ENCODE measurements around the gene VAC14.
"Not testable (repeated sequence)": the region's sequence is repeated elsewhere in the genome, so short reads cannot be mapped to it uniquely, and the experiment has no call there.

Gene VAC14

DNA sequence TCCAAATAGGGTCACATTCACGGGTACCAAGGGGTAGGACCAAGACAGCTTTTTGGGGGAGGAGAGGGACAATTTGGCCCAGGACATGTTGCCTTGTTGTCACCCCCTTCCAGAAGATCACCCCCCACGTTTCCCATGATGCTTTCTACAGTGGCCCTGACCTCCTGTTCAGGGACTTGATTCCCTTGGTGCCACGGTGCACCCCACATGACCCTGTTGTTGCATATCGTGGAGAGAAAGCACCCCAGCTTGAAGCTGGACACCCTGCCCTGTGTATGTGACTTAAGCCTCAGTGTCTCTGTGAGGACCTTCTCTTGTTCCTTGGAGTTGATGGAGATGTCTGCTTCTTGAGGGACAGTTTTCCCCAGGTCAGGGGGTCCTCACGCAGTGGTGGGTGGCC lies 142.0 kb downstream of the VAC14 start:
- DNase-seq, result no peak

DNA sequence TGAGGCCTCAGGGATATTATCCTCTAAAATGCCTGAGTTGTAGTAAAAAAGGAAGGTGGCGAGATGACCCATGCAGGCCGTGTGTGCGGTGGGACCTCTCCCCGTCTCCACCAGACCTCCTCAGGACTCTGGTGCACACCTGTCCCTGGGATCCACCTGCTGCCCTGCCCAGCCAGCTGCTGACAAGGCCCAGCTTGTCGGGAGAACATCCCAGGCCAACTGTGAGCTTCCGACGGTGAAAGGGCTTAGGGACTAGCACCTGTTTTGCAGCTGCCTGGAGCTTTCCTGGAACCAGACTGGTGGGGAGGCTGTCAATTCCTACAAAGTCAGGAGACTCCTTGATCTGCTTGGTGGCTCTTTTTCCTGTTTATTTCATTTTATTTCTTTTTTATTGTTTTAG lies 143.0 kb downstream of the VAC14 start:
- DNase-seq, result no peak

DNA sequence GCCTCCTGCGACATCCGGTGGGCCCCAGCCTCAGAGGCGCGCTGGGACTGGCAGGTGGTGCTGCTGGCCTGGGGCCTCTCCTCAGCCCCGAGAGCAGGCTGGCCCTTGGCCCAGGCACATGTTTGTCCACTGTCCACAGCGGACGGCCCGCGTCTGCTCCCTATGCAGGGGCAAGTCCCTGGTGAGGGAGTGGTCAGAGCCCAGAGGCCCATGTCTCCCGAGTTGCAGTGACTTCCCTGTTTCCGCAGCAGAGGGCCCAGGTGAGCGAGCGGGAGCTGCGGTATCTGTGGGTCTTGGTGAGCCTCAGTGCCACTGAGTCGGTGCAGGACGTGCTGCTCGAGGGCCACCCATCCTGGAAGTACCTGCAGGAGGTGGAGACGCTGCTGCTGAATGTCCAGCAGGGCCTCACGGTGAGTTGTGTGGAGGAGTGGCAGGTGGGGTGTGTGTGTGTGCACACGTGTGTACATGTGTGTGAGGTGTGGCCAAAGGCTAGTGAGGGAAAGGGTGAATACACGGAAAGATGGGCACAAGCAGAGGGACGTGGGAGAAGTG lies 144.2 kb downstream of the VAC14 start:
- DNase-seq, result no peak

DNA sequence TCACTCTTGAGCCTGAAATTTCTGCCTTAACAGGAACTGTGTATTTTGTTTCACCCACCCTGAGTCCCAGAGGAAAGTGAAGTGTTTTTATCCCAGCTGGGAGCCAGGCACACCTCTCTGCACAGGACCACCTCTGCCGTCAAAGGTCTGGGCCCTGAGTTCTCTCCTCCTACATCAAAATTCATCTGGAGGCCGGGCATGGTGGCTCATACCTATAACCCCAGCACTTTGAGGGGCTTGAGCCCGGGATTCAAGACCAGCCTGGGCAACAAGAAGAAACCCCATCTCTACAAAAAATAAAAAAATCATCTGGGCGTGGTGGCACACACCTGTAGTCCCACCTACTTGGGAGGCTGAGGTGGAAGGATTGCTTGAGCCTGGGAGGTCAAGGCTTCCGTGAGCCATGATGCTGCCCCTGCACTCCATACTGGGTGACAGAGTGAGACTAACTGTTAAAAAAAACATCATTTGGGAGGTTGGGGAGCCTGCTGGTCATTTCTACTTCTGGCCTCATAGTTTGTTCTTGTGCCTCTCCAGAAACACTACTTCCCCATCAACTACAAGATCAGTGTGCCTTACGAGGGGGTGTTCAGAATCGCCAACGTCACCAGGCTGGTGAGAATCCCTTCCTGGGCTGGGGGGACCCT lies 144.8 kb downstream of the VAC14 start:
- DNase-seq, result no peak

DNA sequence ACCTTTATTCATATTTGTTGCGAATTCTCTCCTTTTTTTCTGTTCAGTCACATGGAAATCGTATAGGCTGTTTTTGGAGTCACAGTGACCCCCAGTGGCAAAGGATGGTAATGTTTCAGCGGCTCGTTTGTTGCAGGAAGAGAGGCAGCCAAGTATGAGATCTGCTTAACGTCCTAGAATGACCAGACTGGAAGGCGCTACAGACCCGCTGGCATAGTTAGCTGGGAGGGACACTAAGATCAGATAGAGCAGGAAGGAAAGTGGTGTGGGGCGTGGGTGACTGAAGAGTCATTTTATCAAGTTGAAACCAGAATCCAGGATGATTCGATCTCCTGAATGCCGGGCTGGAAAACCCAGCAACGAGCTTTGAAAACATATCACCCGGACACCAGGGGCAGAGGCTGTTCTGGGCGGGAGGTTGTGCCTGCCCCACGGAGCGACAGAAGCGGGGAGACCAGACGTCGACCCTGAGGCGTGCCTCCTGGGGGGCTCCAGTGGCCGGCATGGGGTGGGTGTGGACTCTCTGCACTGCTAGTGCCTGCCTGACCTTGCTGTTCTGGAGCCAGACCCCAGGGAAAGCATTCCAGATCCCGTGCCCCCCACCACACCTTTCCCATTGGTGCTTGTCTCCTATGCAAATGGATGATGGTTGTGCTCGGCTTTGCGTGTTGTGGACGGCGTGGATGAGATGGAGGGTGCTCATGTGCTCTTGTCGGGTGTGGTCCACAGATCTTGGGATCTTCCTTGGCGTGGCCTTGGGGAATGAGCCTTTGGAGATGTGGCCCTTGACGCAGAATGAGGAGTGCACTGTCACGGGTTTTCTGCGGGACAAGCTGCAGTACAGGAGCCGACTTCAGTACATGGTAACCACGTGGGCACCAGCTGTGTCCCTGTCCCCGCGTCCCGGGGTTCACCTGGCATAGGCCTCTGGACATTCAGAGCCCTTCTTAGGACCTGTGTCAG lies 146.9 kb downstream of the VAC14 start:
- peak; percentile 88 for DNase-seq

DNA sequence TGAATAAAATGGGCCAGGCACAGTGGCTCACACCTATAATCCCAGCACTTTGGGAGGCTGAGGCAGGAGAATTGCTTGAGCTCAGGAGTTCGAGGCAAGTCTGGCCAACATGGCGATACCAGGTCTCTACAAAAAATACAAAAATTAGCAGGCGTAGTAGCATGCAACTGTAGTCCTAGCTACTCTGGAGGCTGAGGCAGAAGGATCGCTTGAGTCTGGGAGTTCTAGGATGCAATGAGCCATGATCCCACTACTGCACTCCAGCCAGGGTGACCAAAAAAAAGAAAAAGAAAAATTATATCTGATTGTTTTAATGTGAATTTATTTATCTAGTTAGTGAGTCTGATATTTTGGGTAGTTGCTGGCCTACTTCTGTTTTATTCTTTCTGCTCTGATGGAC lies 147.6 kb downstream of the VAC14 start:
- no peak for DNase-seq

DNA sequence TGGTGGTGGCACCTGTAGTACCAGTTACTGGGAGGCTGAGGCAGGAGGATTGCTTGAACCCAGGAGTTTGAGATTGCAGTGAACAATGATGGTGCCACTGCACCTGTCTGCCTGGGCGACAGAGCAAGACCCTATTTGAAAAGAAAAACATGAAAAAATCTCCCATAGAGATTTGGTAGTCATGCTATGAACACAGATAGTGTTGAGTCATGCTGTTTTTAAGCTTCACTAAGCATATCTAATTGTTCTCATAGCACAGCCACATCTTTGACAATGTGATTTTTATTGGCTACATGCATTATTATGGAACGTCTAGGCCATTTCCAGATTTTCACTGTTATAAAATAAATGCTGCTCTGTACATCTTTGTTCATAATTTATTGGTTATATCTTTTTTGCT lies 148.6 kb downstream of the VAC14 start:
- no peak for DNase-seq

DNA sequence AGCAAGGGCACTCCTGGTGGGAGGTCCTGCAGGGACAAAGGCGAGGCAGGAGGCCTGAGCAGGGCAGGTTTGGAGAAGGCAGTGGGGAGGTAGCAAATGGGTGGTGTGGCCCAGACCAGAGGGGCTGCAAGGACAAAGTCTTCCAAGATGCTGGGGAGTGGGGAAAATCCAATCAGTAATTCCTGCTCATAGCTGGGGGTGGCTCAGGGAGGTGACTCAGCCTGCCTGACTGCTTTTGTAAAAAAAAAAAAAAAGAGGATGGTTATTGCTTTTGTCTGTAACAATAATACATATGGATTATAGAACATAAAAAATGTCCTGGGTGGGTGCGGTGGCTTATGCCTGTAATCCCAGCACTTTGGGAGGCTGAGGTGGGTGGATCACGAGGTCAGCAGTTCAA lies 149.4 kb downstream of the VAC14 start:
- DNase-seq, result no peak

DNA sequence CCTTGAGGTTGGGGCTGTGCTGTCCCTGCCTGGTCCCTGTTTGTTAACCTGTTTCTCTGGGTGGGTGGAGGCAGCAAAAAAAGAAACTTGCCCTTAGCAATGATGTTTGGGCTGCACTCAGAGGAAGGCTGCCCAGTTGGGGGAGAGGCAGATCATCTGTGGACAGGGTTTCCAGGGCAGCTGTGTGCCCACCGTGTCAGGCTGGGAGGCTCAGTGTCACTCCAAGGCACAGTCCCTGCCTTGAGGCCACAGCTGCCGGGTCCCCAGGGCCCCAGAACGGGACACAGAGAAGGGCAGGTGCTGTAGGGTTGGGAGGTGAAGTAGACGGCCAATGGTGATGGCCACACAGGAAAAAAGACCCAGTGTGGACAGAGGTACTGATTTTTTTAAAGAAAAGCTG lies 150.7 kb downstream of the VAC14 start:
- DNase-seq, result no peak

DNA sequence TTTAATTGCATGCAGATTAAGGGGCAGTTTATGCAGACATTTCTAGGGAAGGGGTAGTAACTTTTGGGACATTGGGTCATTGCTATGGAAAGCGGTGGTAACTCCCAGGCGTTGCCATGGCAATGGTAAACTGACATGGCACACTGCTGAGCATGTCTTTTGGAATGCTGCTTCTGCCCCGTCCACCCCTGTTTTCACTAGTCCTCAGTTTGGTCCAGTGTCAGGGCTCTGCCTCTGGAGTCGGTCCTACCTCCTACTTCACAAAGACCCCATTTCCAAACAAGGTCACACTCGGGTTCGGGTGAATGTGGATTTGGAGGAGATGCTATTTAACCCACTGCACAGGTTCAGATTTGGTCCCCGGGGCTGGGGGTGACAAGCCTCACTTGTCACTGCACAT lies 151.7 kb downstream of the VAC14 start:
- no peak for DNase-seq

DNA sequence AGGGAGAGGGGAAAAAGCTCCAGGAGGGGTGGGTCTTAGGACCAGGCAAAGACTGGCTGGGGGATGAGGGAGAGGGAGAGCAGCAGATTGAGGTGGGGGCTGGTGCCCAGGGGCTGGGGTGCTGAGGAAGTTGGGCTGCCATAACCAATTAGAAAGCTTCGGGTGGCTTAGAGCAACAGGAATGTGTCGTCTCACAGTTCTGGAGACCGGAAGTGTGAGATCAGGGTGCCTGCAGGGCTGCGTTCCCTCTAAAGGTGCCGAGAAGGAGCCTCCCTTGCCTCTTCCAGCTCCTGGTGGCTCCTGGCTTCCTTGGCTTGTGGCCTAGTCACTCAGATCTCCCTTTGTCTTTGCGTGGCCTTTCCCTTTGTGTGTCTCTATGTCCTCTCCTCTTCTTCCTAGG lies 152.4 kb downstream of the VAC14 start:
- no peak for DNase-seq

DNA sequence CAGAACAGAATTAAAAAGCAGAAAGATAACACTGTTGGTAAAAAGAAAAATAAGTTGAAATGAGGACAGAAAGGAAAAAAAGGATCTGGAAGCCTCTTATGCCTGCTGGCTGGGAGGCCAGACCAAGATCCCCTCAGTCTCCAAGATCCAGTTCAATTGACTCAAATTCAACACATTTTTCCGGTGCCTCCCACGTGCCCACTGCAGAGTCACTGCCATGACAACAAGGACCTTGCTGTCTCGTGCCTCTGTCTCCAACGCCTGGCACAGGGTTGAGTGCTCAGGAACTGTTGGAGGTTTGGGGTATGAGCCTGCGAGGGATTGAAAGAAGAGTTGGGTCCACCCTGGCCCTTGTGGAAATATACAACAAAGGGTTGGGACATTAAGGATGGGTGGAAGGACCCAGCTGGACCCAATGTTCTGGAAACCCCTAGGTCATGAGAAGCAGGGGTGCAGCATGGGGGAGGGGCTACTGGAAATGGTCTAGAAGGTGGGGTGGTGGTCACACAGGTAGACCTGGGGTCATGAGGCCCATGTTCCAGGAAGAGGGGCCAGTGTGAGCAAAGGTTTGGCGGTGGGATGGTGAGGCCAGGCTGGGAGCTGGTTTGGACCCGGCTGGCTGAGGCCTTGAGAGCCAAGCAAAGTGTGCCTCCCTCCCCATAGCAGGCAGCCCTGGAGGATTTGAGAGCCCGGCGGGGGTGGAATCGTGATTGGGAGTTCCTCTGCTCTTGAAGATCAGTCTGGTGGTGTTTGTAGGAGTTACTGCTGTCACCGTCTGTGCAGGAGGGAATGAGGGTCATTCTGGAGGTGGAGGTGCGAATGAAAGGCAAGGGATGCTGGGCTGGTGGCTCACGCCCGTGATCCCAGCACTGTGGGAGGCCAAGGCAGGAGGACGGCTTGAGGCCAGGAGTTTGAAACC lies 153.3 kb downstream of the VAC14 start:
- no peak for DNase-seq

DNA sequence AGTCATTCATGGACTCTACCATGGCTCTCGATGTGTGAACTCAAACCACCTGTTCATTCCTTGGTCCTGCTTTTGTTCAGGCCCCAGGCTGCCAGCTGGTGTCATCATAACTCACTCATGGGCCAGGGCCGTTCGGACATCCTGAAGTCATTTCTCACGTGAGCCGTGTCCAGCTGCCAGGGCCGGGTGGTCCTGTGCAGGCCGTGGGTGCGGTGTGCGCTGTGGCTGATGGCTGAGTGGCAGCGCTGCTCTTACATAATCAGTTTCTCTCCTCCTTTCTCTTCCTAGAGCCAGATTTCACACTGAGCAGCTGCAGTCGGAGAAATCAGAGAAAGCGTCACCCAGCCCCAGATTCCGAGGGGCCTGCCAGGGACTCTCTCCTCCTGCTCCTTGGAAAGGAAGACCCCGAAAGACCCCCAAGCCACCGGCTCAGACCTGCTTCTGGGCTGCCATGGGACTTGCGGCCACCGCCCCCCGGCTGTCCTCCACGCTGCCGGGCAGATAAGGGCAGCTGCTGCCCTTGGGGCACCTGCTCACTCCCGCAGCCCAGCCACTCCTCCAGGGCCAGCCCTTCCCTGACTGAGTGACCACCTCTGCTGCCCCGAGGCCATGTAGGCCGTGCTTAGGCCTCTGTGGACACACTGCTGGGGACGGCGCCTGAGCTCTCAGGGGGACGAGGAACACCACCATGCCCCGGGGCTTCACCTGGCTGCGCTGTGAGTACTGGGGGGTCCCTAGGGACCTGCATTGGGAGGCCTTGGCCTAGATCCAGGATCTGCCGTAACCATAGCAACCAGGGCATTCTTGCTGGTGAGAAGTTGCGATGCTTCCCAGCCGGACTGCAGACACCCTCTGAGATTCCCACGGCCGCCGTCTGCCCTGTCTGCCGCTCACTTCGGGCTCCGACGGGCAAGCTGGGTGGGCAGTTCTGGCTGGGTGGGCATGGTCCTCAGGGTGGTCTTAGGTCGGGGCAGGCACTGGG lies 154.4 kb downstream of the VAC14 start, which contains the start of gene IL34:
IL34 (plus strand) TSS at position 300 of the 982 bp plus-strand sequence; CDS start at position 689, 389 bp downstream.
- DNase-seq, result peak; percentile 35

DNA sequence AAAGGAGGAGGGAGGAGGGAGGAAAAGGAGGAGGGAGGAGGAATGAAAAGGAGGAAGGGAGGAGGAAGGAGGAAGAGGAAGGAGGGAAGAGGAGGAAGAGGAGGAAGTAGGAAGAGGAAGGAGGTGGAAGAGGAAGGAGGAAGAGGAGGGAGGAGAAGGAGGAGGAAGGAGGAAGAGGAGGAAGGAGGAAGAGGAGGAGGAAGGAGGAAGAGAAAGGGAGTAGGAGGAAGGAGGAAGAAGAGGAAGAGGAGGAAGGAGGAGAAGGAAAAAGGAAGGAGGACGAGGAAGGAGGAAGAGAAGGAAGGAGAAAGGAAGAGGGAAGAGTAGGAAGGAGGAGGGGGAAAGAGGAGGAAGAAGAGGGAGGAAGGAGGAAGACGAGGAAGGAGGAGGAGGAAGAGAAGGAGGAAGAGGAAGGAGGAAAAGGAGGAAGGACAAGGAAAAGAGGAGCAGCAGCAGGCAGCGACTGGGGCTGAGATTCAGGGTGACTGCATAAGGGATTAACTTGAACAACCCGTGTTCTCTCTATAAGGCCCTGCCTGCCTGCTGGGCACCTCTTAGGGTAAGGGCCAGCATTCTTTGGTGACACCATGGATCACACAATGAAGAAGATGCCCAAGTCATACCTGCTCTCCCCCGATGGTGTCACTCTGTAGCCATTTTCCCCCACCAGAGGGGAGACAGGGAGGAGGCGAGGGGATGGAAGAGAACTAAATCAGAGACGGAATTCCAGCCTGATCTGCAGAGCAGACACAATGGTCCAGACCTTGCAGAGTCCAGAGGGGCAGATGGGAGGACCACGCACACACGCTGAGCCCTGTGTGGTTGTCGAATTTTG lies 156.0 kb downstream of the VAC14 start:
- DNase-seq, result no peak

DNA sequence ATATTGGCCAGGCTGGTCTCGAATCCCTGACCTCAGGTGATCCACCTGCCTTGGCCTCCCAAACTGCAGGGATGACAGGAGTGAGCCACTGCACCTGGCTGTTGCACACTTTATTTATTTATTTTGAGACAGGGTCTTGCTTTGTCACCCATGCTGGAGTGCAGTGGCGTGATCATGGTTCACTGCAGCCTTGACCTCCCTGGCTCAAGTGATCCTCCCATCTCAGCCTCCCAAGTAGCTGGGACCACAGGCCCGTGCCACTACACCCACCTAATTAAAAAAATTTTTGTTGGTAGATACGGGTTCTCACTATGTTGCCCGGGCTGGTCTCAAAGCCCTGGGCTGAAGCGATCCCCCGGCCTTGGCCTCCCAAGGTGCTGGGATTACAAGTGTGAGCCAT lies 157.7 kb downstream of the VAC14 start:
- DNase-seq, result not testable (repeated sequence)

DNA sequence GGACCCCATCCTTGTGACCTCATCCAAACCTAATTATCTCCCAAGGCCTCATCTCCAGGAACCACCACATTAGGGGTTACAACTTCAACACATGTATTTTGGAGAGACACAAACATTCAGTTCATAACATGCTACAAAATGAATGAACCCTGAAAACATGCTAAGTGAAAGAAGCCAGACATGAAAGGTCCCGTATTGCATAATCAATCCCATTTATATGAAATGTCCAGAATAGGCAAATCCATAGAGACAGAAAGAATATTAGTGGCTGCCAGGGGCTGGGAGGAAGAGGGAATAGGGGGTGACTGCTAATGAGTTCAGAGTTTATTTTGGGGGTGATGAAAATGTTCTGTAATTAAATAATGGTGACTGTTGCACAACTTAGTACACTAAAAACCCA lies 158.3 kb downstream of the VAC14 start:
- DNase-seq, result no peak

DNA sequence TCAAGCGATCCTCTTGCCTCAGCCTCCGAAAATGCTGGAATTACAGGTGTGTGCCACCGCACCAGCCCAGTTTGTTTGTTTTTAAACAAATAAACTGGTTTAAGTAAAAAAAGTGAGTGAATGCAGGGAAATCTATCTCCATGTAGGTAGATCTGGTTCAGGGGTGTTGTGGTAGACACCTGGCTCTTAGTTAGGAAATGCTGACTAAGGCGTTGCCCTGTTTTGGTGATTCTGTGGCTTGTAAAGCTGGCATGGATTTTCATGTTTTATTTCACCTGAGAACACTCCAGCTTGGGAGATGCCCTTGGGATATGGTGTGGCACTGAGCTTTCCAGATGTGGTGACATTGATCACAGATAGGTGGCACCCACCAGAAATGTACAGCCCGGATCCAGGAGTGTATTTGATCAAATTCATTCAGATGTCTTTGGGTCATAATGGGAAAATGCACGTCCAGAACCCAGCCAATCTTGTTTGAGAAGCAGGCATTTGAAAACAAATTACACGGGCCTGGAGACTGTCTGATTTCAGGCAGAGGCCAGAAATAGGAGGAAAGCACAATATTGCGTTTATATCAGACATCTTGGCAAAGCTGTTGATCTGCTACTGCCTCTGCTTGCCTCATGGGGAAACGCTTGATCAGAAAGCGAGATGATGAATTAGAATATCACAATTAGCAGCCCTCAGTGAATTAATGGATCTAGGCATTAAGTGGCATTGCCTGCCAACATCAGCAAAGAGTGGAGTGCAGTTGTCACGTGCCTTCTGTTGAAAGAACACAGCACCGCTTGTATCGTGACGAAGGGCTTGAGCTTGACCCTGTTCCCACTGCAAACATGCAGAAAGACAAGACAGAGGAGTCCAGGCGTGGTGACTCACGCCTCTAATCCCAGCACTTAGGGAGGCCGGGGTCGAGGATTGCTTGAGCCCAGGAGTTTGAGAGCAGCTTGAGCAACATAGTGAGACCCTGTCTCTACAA lies 161.9 kb downstream of the VAC14 start:
- DNase-seq, result no peak

Measured in midbrain (tissue), 1 donor.